Measurements from ENCODE around the gene RAB8B. TPM values are rescaled to one million over a fixed set of nuclear protein-coding genes. Genes with fewer than 3 reads are reported as not detected.
"Not testable (repeated sequence)": the region's sequence is repeated elsewhere in the genome, so short reads cannot be mapped to it uniquely, and the experiment has no call there.

RAB8B gene
- total RNA-seq, 1 experiment from 2014 or later, result 20.9 TPM

DNA sequence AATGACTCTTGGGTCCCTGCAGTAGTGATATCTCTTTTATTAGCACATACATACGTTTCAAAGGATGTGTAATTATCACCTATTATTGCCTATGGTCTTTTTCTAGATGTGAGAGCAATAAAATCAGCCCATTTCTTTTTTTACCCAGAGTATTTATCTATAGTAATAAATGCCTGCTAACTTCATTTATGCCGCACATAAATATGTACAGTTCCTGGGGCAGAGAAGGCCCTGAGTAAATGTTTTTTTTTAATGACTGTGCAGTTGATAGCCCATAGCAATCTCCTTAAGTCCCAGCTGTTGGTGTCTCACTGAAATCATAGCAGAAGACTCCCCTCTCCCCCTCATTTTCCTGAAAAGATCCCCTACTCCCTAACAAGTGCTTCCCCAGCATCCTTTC, 16.7 kb downstream of the RAB8B start:
- no peak for DNase-seq
- no peaks in the 10 kb centered on the region for H3K27me3 ChIP-seq (ENCODE audit: insufficient read depth, low read depth)
- H4K20me1 ChIP-seq (ENCODE audit: insufficient read depth), result no peaks in the 10 kb centered on the region
- ChIA-PET POLR2A (ENCODE audit: unreplicated experiment) (no interaction called here), CTCF (no interaction called here)
- H3K27ac ChIP-seq, result no peak overlapping the region
- H3F3A ChIP-seq (ENCODE audit: insufficient read depth, low read depth), result peaks cover 9% of the 10 kb centered on the region
- peaks cover 25% of the 10 kb centered on the region for H3K4me1 ChIP-seq (replicated peaks; ENCODE audit: insufficient read depth)
- no peaks in the 10 kb centered on the region for H3K9me2 ChIP-seq (ENCODE audit: insufficient read depth)
- intact Hi-C loops (cut with micrococcal nuclease; ENCODE audit: unreplicated experiment), result no loop called here
- H3K4me3 ChIP-seq, result no peak overlapping the region
- no peak for TF ChIP-seq EZH2 (IDR thresholded peaks at IDR 0.05; ENCODE audit: low read depth)
- TF ChIP-seq, protein P1, sequence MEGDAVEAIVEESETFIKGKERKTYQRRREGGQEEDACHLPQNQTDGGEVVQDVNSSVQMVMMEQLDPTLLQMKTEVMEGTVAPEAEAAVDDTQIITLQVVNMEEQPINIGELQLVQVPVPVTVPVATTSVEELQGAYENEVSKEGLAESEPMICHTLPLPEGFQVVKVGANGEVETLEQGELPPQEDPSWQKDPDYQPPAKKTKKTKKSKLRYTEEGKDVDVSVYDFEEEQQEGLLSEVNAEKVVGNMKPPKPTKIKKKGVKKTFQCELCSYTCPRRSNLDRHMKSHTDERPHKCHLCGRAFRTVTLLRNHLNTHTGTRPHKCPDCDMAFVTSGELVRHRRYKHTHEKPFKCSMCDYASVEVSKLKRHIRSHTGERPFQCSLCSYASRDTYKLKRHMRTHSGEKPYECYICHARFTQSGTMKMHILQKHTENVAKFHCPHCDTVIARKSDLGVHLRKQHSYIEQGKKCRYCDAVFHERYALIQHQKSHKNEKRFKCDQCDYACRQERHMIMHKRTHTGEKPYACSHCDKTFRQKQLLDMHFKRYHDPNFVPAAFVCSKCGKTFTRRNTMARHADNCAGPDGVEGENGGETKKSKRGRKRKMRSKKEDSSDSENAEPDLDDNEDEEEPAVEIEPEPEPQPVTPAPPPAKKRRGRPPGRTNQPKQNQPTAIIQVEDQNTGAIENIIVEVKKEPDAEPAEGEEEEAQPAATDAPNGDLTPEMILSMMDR (conservative IDR thresholded peaks at IDR 0.05), result no peak
- H3K9me3 ChIP-seq (ENCODE audit: insufficient read depth, low read depth), result no peaks in the 10 kb centered on the region
- H2AFZ ChIP-seq, result no peak overlapping the region
- peaks cover 26% of the 10 kb centered on the region for H3K79me2 ChIP-seq (ENCODE audit: low read depth)
- H3K4me2 ChIP-seq, result no peak overlapping the region
- H3K36me3 ChIP-seq (ENCODE audit: low read depth), result no peaks in the 10 kb centered on the region
- BruUV-seq (replicated peaks), result no TSS peak

DNA sequence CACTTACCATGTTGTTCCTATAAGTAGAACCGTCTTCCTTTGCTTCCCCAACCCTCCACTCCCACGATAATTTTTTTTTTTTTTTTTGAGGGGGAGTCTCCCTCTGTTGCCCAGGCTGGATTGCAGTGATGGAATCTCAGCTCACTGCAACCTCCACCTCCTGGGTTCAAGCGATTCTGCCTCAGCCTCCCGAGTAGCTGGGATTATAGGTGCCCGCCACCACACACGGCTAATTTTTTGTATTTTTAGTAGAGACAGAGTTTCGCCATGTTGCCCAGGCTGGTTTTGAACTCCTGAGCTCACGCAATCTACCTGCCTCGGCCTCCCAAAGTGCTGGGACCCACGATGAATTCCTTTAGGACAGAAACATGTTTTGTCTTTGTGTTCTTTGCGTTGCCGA, 19.4 kb downstream of the RAB8B start:
- POLR2A ChIA-PET (ENCODE audit: unreplicated experiment); H4K20me1 ChIP-seq (ENCODE audit: insufficient read depth); H3K9me3 ChIP-seq (ENCODE audit: insufficient read depth, low read depth); BruUV-seq (replicated peaks); H3K4me2 ChIP-seq; H3K27me3 ChIP-seq (ENCODE audit: insufficient read depth, low read depth); CTCF ChIA-PET; H3K27ac ChIP-seq; H3K4me3 ChIP-seq; DNase-seq; H3K9me2 ChIP-seq (ENCODE audit: insufficient read depth); H3K36me3 ChIP-seq (ENCODE audit: low read depth); intact Hi-C loops (cut with micrococcal nuclease; ENCODE audit: unreplicated experiment); H2AFZ ChIP-seq: not testable (repeated sequence)
- peaks cover 46% of the 10 kb centered on the region for H3K4me1 ChIP-seq (replicated peaks; ENCODE audit: insufficient read depth)
- H3K79me2 ChIP-seq (ENCODE audit: low read depth), result 0 out of 2 replicates have a peak, but pooled peaks cover 31% of the 10 kb centered on the region
- peaks cover 29% of the 10 kb centered on the region for H3F3A ChIP-seq (ENCODE audit: insufficient read depth, low read depth)

DNA sequence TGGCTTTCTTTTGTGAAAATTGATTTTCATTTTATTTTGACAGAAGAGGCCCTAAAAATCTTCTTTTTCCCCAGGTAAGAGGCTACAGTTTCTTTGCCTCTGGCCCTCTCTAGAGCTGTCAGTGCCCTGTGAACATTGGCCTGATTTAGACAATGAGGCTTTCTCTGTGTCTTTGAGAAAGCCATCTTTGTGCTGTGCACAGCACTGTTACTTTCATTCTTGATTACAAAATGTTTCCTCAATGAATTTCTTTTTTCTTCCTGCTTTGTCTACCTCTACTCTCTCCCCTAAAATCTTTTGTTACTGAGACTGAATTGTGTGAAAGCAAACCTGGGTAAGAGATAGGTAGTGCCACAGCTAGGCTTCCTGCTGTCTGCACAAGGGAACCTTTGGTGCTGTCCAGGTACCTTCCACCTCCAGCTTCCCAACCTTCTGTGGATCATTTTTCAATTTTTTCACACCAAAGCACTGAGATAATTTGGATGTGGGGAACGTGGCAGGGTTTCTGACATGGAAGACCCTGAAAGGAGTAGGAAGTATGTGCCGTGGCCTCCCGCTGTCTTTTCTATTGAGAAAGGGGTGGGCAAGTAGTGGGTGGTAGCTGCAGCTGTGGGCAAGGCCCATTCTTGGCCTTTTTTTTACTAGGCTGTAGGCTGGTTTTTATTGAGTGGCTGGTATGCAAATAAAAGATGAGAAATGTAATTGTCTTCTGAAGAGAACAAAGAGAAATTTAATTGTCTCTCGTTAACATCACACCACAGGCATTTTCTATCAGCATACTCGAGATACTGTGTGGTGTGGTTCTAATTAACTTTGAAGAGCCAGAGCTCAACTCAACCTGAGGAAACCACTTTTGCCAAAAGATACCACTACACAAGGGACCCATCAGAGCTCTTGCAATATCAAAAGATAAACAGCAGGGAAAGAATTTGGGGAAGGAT, 21.0 kb downstream of the RAB8B start:
- Histone ChIP-seq H3F3A (ENCODE audit: insufficient read depth, low read depth) (peaks cover 30% of the 10 kb centered on the region), H3K79me2 (ENCODE audit: low read depth) (peaks cover 34% of the 10 kb centered on the region; the same call in 1 of the 2 replicates), H4K20me1 (ENCODE audit: insufficient read depth) (no peaks in the 10 kb centered on the region), H2AFZ (no peak overlapping the region), H3K9me2 (ENCODE audit: insufficient read depth) (no peaks in the 10 kb centered on the region), H3K27me3 (ENCODE audit: insufficient read depth, low read depth) (no peaks in the 10 kb centered on the region), H3K27ac (peak overlapping the region; percentile 91), H3K36me3 (ENCODE audit: low read depth) (no peaks in the 10 kb centered on the region), H3K4me3 (no peak overlapping the region), H3K4me1 (replicated peaks; ENCODE audit: insufficient read depth) (peaks cover 42% of the 10 kb centered on the region), H3K4me2 (no peak overlapping the region), H3K9me3 (ENCODE audit: insufficient read depth, low read depth) (no peaks in the 10 kb centered on the region)
- no TSS peak for BruUV-seq (replicated peaks)
- DNase-seq, result no peak
- POLR2A ChIA-PET (ENCODE audit: unreplicated experiment), result no interaction called here
- intact Hi-C loops (cut with micrococcal nuclease; ENCODE audit: unreplicated experiment), result no loop called here
- no peak for TF ChIP-seq EZH2 (IDR thresholded peaks at IDR 0.05; ENCODE audit: low read depth)
- TF ChIP-seq, protein P1 (conservative IDR thresholded peaks at IDR 0.05), result no peak
- CTCF ChIA-PET, result no interaction called here
